Gastrocnemius medialis (tissue), 4 donors: ENCODE results near the gene RITA1.

Experiments
- POLR2A ChIP-seq, 2 donors: fragments of 450-650 bp; IDR thresholded peaks; one replicate each; pipeline ENCODE4 v1.6.1; 2017; ENCODE audit warnings: antibody characterized with exemption in 2 of 2, mild to moderate bottlenecking in 2 of 2, moderate library complexity in 2 of 2
- TF ChIP-seq, protein P1 (sequence below), 5 experiments: fragments of 450-650 bp in 3 of 5; fragments of 200-600 bp in 2 of 5; sonication (generic) in 2 of 5; IDR thresholded peaks in 4 of 5; conservative IDR thresholded peaks in 1 of 5; 1 replicate in 4 of 5; 2 replicates in 1 of 5; pipeline ENCODE4 v1.5.1; 2016 to 2019; ENCODE audit warnings: antibody characterized with exemption in 5 of 5, mild to moderate bottlenecking in 3 of 5, moderate library complexity in 3 of 5

DNA sequence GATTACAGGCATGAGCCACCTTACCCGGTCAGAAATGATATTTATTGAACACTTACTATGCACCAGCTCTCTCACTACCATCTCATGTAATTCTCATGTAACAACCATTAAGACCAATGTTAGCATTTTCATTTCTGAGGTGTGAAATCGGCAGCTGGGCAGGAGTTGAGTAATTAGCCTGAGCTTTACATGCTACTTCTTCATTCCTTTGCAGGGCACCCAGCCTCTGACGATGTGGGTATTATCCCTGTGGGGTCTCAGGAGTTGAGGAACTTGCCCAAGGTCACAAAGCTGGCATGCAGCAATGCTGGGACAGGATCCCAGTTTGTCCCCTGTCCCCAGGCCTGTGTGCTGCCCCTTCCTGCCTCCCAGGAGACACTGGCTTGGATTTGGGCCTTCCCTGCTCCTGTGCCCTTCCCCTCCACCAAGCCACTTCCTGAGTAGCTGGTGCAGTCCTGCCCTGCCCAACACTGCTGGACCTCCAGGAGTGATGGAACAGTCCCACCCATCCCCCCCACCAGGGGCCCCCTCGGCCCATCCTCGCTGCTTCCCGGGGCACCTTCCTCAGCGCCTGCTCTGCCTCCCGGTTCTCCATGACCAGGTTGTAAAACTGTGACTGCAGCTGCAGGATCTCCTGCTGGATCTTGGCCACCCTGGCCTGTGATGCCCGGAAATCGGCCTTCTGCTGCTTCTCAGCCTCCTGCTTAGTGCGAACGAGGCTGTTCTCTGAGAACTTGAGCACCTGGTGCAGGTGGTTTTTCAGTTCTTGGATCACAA lies 14.7 kb downstream of the RITA1 start:
- no peak for TF ChIP-seq POLR2A (IDR thresholded peaks at IDR 0.05)
- TF ChIP-seq, protein P1, sequence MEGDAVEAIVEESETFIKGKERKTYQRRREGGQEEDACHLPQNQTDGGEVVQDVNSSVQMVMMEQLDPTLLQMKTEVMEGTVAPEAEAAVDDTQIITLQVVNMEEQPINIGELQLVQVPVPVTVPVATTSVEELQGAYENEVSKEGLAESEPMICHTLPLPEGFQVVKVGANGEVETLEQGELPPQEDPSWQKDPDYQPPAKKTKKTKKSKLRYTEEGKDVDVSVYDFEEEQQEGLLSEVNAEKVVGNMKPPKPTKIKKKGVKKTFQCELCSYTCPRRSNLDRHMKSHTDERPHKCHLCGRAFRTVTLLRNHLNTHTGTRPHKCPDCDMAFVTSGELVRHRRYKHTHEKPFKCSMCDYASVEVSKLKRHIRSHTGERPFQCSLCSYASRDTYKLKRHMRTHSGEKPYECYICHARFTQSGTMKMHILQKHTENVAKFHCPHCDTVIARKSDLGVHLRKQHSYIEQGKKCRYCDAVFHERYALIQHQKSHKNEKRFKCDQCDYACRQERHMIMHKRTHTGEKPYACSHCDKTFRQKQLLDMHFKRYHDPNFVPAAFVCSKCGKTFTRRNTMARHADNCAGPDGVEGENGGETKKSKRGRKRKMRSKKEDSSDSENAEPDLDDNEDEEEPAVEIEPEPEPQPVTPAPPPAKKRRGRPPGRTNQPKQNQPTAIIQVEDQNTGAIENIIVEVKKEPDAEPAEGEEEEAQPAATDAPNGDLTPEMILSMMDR (IDR thresholded peaks at IDR 0.05 in 4 of 5, conservative IDR thresholded peaks at IDR 0.05 in 1 of 5): no peak
